Upper lobe of left lung (tissue), 4 donors: ENCODE results near the gene SRSF10.

Experiments
- POLR2A ChIP-seq, 4 donors: fragments of 450-650 bp; IDR thresholded peaks; one replicate each; pipeline ENCODE4 v1.5.1; 2016 to 2017; ENCODE audit warnings: antibody characterized with exemption in 4 of 4, mild to moderate bottlenecking in 2 of 4
- TF ChIP-seq, protein P1 (sequence below), 6 experiments: fragments of 450-650 bp in 4 of 6; fragments of 200-600 bp in 2 of 6; sonication (generic) in 2 of 6; IDR thresholded peaks; one replicate each; pipeline ENCODE4 v1.5.1; 2016 to 2019; ENCODE audit warnings: antibody characterized with exemption in 6 of 6

DNA sequence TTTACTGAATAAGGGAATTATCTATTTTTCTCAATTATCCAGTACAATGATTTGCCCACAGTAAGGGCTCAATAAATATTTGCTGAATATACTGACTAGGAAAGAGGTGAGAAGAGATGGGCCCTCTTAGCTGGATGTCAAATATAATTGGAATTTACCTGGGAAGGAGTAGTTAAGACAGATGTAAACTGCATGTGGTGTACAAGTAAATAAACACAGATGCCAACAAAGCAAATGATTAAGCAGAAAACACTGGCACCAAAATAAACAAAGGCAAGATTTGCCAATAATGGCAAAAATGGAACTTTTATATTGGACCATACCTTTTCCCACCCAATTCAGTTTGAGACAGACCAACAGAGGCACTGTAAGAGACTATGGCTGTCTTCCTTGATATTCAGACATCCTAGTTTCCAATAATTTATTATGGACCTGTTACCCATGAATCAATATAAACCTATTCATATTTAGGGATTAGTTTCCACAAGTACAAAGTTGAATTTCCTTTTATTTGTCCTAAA, 13.1 kb downstream of the SRSF10 start:
- TF ChIP-seq, protein P1, sequence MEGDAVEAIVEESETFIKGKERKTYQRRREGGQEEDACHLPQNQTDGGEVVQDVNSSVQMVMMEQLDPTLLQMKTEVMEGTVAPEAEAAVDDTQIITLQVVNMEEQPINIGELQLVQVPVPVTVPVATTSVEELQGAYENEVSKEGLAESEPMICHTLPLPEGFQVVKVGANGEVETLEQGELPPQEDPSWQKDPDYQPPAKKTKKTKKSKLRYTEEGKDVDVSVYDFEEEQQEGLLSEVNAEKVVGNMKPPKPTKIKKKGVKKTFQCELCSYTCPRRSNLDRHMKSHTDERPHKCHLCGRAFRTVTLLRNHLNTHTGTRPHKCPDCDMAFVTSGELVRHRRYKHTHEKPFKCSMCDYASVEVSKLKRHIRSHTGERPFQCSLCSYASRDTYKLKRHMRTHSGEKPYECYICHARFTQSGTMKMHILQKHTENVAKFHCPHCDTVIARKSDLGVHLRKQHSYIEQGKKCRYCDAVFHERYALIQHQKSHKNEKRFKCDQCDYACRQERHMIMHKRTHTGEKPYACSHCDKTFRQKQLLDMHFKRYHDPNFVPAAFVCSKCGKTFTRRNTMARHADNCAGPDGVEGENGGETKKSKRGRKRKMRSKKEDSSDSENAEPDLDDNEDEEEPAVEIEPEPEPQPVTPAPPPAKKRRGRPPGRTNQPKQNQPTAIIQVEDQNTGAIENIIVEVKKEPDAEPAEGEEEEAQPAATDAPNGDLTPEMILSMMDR (IDR thresholded peaks at IDR 0.05) = no peak
- TF ChIP-seq POLR2A (IDR thresholded peaks at IDR 0.05) = no peak
